SK-N-SH treated with all-trans-retinoic acid at 6 μM for 48 hours (cell line): ENCODE measurements around the gene HNRNPR.

Experiments used
- ATAC-seq: fragments of 200-7000 bp; cut with Tn5 transposase; 3 replicates; pipeline ENCODE4 v1.9.1; 2020; ENCODE audit warnings: mild to moderate bottlenecking, moderate library complexity
- ARNTL ChIP-seq: fragments of 450-650 bp; formaldehyde crosslinking; IDR thresholded peaks from 2 replicates; pipeline ENCODE4 v1.5.0; 2020; ENCODE audit warnings: low read depth, mild to moderate bottlenecking, moderate library complexity, borderline replicate concordance
- BACH2 ChIP-seq: fragments of 250-450 bp; sonication (Bioruptor Pico); IDR thresholded peaks from 2 replicates; pipeline ENCODE4 v1.9.0; 2021; ENCODE audit warnings: mild to moderate bottlenecking, borderline replicate concordance
- CREB5 ChIP-seq: fragments of 250-450 bp; sonication (Bioruptor Pico); IDR thresholded peaks from 2 replicates; pipeline ENCODE4 v1.5.1; 2020; ENCODE audit warnings: low read depth, mild to moderate bottlenecking, moderate library complexity
- CSDC2 ChIP-seq: fragments of 250-450 bp; sonication (Bioruptor Pico); IDR thresholded peaks from 2 replicates; pipeline ENCODE4 v1.5.0; 2020; ENCODE audit warnings: mild to moderate bottlenecking, moderate library complexity
- CSRNP3 ChIP-seq: fragments of 250-450 bp; sonication (Bioruptor Pico); IDR thresholded peaks from 2 replicates; pipeline ENCODE4 v1.5.1; 2021; ENCODE audit warnings: mild to moderate bottlenecking, moderate library complexity
- ESRRG ChIP-seq: fragments of 250-450 bp; sonication (Bioruptor Pico); IDR thresholded peaks from 2 replicates; pipeline ENCODE4 v1.6.1; 2021; ENCODE audit warnings: mild to moderate bottlenecking
- GLIS3 ChIP-seq: fragments of 250-450 bp; sonication (Bioruptor Pico); IDR thresholded peaks from 2 replicates; pipeline ENCODE4 v1.5.0; 2020; ENCODE audit warnings: mild to moderate bottlenecking, moderate library complexity
- ISL1 ChIP-seq: fragments of 250-450 bp; sonication (Bioruptor Pico); IDR thresholded peaks from 2 replicates; pipeline ENCODE4 v2.1.2; 2022; ENCODE audit warnings: mild to moderate bottlenecking, moderate library complexity
- OSR1 ChIP-seq: fragments of 250-450 bp; sonication (Bioruptor Pico); IDR thresholded peaks from 2 replicates; pipeline ENCODE4 v1.8.0; 2022; ENCODE audit warnings: moderate library complexity, mild to moderate bottlenecking, inconsistent platforms
- PATZ1 ChIP-seq: fragments of 250-450 bp; sonication (Bioruptor Pico); IDR thresholded peaks from 2 replicates; pipeline ENCODE4 v1.8.0; 2020; ENCODE audit warnings: mild to moderate bottlenecking, moderate library complexity, borderline replicate concordance
- POU6F1 ChIP-seq: fragments of 250-450 bp; sonication (Bioruptor Pico); IDR thresholded peaks from 2 replicates; pipeline ENCODE4 v1.8.0; 2021; ENCODE audit warnings: low read depth, mild to moderate bottlenecking, moderate library complexity, borderline replicate concordance
- PPARA ChIP-seq: fragments of 250-450 bp; sonication (Bioruptor Pico); IDR thresholded peaks from 2 replicates; pipeline ENCODE4 v1.5.0; 2020; ENCODE audit warnings: mild to moderate bottlenecking, borderline replicate concordance
- RARB ChIP-seq: fragments of 250-450 bp; sonication (Bioruptor Pico); IDR thresholded peaks from 2 replicates; pipeline ENCODE4 v1.8.0; 2021; ENCODE audit warnings: mild to moderate bottlenecking, moderate library complexity
- SNAI2 ChIP-seq: fragments of 250-450 bp; sonication (Bioruptor Pico); IDR thresholded peaks from 2 replicates; pipeline ENCODE4 v1.5.0; 2020; ENCODE audit warnings: mild to moderate bottlenecking, moderate library complexity
- TCF4 ChIP-seq: fragments of 250-450 bp; sonication (Bioruptor Pico); IDR thresholded peaks from 2 replicates; pipeline ENCODE4 v1.8.0; 2021; ENCODE audit warnings: mild to moderate bottlenecking, moderate library complexity, borderline replicate concordance
- TOX ChIP-seq: fragments of 250-450 bp; sonication (Bioruptor Pico); IDR thresholded peaks from 2 replicates; pipeline ENCODE4 v1.8.0; 2021; ENCODE audit warnings: mild to moderate bottlenecking, moderate library complexity, borderline replicate concordance
- TSHZ2 ChIP-seq: fragments of 250-450 bp; sonication (Bioruptor Pico); IDR thresholded peaks from 2 replicates; pipeline ENCODE4 v1.5.0; 2020; ENCODE audit warnings: mild to moderate bottlenecking, moderate library complexity
- ZC3H10 ChIP-seq: fragments of 250-450 bp; sonication (Bioruptor Pico); IDR thresholded peaks from 2 replicates; pipeline ENCODE4 v1.5.1; 2021; ENCODE audit warnings: mild to moderate bottlenecking, moderate library complexity
- ZFP3 ChIP-seq: fragments of 250-450 bp; sonication (Bioruptor Pico); IDR thresholded peaks from 2 replicates; pipeline ENCODE4 v1.5.0; 2020; ENCODE audit warnings: mild to moderate bottlenecking, moderate library complexity
- ZFP30 ChIP-seq: fragments of 450-650 bp; formaldehyde crosslinking; IDR thresholded peaks from 2 replicates; pipeline ENCODE4 v1.5.0; 2022; ENCODE audit warnings: mild to moderate bottlenecking, moderate library complexity
- ZNF565 ChIP-seq: fragments of 450-650 bp; formaldehyde crosslinking; conservative IDR thresholded peaks from 2 replicates; pipeline ENCODE4 v1.5.0; 2020; ENCODE audit warnings: low read depth, mild to moderate bottlenecking, moderate library complexity
- ZNF70 ChIP-seq: fragments of 450-650 bp; formaldehyde crosslinking; IDR thresholded peaks from 2 replicates; pipeline ENCODE4 v1.5.0; 2020; ENCODE audit warnings: mild to moderate bottlenecking, moderate library complexity

HNRNPR gene

GRCh38 chr1:23367791-23368561 lies 23.9 kb upstream of the HNRNPR start (continued):
- TF ChIP-seq POU6F1 (CRISPR knock-in tag) (no peak), TCF4 (no peak)

- ATAC-seq: no peak
- TF ChIP-seq GLIS3: no peak
- no peak for TF ChIP-seq ZNF70 (CRISPR knock-in tag)
- no peak for TF ChIP-seq ZC3H10 (CRISPR knock-in tag)
- no peak for TF ChIP-seq OSR1 (CRISPR knock-in tag)
- no peak for TF ChIP-seq ESRRG (CRISPR knock-in tag)
- no peak for TF ChIP-seq BACH2 (CRISPR knock-in tag)
- no peak for TF ChIP-seq CSRNP3
- TF ChIP-seq SNAI2 (CRISPR knock-in tag): no peak
- TF ChIP-seq RARB (CRISPR knock-in tag): no peak
- no peak for TF ChIP-seq ARNTL (CRISPR knock-in tag)
- TF ChIP-seq PPARA (CRISPR knock-in tag): no peak
- TF ChIP-seq ZFP30 (CRISPR knock-in tag): no peak
- TF ChIP-seq POU6F1 (CRISPR knock-in tag): no peak
- no peak for TF ChIP-seq ISL1 (CRISPR knock-in tag)
- no peak for TF ChIP-seq ZFP3 (CRISPR knock-in tag)
- no peak for TF ChIP-seq CREB5
- TF ChIP-seq TOX (CRISPR knock-in tag): no peak
- no peak for TF ChIP-seq TSHZ2
- TF ChIP-seq TCF4: no peak
- no peak for TF ChIP-seq ZNF565 (CRISPR knock-in tag)
Measured at GRCh38 chr1:23367451-23367790, 23.3 kb upstream of the HNRNPR start.

GRCh38 chr1:23366598-23366997 lies 22.5 kb upstream of the HNRNPR start:
- no peak for ATAC-seq
- TF ChIP-seq RARB (CRISPR knock-in tag) (no peak), POU6F1 (CRISPR knock-in tag) (no peak), CSDC2 (CRISPR knock-in tag) (no peak), PATZ1 (CRISPR knock-in tag) (no peak), TCF4 (no peak), OSR1 (CRISPR knock-in tag) (no peak), ZFP3 (CRISPR knock-in tag) (no peak)
